HG03175 (cell line): Measurements from ENCODE around the gene ACKR2.
A peak's percentile ranks its signal among the peaks of the same experiment; 100 is the strongest.
"Not testable (repeated sequence)": the region's sequence is repeated elsewhere in the genome, so short reads cannot be mapped to it uniquely, and the experiment has no call there.

ENCODE experiments used
- ATAC-seq: cut with Tn5 transposase; IDR thresholded peaks from one replicate; pipeline ENCODE4 v1.9.1; 2021; ENCODE audit warnings: mild to moderate bottlenecking, moderate library complexity; ENCODE audit not compliant: unreplicated experiment

The ACKR2 gene

DNA sequence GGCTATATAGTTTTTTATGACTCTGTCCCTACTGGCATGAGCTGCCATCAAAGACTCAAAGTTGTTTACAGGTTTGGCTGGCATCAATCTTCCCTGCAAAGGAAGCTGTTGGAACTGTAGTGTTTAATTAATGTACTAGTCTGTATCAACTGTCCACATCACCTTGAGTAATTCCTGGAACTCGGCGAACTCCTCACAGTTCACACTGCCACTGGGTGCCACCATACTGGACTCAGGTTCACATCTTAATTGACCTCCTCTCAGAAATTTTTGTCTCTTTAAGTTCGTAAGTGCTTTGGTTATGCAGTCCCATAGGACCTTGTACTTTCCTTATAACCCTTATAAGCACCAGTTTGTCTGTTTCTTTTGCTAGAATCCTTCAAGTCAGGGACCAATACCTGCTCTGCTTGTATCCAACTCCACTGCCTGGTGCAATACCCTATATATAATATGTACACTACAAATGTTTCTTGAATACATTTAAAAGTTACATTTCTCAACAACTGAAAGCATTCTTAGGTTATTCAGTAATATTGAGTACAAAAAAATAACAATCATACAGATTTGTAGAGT is 8.1 kb upstream of the ACKR2 start:
- no peak for ATAC-seq

DNA sequence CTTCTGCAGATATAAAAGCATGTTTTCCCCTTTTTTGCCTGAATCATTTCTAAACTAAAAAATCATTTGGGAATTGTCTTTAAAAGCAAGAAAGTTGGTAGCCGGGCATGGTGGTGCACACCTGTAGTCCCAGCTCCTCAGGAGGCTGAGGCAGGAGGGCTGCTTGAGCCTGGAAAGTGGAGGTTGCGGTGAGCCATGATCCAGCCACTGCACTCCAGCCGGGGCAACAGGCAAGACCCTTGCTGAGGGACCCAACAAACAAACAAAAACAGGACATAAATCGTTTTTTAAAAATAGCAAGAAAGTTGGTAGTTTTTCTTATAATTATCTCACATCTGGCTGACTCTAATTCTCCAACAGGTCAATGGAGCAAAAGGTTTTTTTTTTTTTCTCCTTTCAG is 7.5 kb upstream of the ACKR2 start:
- ATAC-seq, result no peak

DNA sequence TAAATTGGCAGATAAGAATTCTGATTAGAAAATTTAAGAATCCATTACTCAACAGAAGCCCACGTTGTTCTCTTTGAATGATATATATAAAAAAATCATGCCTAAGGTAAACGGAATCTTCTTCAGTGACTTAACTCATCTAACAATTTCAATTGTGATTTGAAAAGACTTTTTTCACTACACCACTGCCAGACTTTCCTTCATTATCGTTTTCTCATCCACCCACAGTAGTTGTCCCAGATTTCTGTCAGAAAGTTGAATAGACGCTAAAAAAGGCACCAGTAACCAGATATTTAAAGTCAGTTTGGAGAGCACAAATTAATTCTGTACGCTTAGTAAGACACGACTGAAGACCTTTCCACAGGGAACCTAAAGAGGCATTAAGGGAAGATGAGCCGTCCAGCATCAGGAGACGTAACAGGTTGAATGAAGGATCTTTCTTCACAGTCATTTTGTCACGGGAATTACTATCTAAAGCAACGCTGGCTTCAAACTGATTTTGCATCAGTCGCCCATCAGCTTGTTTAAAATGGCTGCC is 6.3 kb upstream of the ACKR2 start:
- ATAC-seq, result no peak

DNA sequence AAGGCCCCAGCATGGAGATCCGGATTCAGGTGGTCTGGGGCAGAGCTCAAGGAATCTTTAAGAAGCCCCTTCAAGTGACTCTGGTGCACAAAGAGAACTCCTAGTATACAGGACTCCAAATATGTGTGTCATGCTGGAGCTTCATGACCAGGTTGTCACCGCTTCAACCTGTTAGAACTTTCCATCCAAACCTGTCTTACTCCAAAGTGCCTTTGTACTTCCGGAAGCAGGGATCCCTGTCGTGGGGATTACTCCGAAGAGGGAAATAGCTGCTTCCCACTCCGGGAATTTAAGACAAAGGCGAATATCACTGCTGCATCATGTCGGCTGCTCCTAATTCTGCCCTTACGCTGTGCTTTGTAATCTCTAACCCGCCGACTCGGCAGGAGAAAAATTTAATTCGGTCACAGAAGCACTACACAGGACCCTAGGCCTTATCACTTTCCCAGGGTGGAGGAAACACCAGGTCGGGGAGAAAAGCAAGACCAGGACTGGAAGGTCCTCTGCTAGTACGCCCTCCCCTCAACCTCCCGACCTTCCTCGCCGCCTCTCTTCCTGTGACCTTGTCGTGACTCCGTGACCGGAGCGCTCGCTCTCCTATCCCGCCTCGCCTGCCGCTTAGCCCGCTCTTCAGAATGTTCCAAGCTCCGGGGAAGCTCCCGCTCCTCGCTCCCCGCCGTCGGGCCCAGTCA is 5.7 kb upstream of the ACKR2 start:
- peak; percentile 13 for ATAC-seq

DNA sequence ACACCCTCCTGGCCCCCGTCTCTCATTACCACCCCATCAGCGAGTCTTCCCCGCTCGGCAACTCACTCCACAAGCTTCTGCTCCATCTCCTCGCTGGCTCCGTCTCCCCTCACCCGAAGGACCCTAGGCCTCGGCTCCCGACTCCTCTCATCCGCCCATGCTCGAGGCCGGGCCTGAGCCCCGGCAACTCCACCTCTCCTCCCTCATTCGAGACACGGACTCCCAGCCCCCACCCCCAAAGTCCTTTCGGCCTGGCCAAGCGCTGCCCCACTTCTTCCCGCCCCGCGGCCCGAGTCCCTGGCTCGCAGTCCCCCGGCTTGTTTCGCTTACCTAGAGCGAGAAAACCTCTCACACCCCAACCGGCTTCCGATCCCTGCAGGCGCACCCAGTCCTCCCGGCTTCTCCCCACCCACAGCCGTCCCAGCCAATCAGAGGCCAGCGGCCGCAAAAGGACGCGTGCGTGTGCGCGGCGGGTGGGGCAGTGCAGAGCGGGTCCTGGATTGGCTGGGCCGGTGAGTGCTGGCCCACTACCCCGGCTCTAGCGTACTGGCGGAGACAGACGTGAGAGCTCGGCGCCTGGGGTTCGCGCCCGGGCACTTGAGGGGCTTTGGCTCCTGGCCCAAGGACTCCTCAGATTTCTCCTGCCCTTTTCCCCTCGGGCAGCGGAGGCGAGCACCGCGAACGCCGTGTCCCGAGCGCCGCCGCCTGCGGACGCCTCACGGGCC is 5.0 kb upstream of the ACKR2 start, which contains the start of gene HIGD1A:
HIGD1A (minus strand) TSS at position 385 of the 725 bp plus-strand sequence. CDS start 10,237 bp downstream, outside the sequence.
- peak; percentile 99 for ATAC-seq

DNA sequence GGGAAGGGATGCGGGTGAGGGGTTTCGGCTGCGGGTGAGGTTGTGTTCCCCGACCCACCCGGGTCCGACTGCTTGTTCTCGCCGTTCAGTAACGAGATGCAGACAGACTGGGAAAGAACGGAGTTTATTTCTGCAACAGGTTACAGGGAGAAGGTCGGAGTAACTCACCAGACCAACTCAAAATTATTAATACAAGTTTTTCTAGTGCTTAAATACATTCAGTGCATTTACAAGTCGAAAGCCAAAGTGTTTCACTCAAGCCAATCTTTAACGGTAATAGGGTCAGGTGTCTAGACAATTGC is 4.5 kb upstream of the ACKR2 start:
- ATAC-seq, result no peak

DNA sequence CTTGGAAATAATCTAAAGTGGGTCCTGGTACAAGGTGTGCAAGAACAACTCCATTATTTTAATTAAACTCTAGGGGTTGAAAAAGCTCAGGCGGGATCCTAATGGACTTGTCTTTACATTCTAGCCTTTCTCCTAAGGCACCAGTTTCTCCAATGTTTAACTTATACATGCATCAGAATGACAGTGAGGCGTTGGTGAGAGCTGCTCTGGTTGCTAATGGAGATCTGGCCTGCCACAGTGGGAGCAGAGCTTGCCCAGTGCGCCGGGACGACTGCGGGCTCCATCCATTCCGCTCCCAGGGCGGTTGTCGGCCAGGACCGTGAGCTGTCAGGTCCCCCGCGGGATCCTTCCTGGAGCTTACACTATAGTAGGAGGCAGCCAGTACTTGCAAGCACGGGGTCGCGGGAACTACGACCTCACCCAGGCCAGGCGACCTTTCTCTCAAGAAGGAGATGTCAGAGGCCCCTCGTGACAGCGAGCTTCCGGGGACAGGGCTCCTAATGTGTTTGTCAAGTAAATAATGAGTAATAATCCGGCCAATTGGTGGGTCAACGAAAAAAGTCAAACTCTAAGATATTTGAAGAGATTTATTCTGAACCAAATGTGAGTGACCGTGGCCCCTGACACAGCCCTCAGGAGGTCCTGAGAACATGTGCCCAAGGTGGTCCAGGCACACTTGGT is 4.0 kb upstream of the ACKR2 start:
- no peak for ATAC-seq

DNA sequence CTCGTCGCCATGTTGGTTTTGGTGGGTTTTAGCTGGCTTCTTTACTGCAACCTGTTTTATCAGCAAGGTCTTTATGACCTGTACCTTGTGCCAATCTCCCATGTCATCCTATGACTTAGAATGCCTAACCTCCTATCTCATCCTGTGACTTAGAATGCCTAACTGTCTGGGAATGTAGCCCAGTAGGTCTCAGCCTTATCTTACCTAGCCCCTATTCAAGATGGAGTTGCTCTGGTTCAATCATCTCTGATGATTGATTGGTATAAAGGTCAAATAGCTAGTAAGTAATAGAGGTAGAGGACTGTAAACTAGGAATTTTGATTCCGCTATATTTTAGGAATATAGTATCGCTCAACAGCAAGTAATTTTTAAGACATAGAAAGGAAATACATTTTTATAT is 1.3 kb upstream of the ACKR2 start:
- no peak for ATAC-seq

DNA sequence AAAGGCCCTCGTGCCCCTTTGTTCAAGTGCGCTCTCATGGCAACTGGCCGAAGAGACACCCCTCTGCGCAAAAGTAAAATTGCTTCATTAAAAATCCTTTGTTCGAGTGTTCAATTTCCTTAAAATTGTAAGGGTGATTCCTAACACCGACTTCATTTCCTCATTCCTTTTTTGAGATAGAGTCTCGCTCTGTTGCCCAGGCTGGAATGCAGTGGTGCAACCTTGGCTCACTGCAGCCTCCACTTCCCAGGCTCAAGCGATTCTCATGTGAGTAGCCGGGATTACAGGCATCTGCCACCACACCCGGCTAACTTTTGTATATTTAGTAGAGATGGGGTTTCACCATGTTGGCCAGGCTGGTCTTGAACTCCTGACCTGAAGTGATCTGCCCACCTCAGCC is 1.5 kb downstream of the ACKR2 start:
- ATAC-seq, result not testable (repeated sequence)

DNA sequence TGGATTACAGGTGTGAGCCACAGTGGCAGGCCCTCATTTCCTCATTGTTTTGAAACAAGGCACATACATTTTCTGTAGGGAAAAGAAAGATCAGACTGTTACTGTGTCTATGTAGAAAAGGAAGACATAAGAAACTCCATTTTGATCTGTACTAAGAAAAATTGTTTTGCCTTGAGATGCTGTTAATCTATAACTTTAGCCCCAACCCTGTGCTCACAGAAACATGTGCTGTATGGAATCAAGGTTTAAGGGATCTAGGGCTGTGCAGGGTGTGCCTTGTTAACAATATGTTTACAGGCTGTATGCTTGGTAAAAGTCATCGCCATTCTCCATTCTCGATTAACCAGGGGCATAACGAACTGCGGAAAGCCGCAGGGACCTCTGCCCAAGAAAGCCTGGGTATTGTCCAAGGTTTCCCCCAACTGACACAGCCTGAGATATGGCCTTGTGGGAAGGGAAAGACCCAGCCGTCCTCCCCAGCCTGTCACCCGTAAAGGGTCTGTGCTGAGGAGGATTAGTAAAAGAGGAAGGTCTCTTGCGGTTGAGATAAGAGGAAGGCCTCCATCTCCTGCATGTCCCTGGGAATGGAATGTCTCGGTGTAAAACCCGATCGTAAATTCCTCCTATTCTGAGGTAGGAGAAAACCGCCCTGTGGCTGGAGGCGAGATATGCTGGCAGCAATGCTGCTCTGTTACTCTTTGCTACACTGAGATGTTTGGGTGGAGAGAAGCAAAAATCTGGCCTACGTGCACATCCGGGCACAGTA is 2.1 kb downstream of the ACKR2 start:
- not testable (repeated sequence) for ATAC-seq

DNA sequence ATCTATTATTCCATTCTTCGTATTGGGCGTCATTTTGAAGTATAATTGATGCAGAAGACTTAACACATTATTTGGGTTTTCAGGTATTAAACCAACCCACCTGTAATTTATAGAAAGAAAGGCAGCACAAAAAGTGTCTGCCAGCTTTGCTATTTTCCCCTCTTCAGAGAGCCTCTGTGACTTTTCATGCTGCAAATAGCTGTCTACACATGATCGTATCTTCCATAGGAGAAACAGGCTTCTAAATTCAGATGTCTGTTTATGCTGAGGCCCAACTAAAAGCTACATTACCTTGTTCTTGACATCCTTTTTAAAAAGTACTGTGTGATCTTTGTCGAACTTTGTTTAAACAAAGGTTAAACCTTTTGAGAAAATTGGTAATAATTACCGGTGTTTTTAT is 5.0 kb downstream of the ACKR2 start:
- no peak for ATAC-seq

DNA sequence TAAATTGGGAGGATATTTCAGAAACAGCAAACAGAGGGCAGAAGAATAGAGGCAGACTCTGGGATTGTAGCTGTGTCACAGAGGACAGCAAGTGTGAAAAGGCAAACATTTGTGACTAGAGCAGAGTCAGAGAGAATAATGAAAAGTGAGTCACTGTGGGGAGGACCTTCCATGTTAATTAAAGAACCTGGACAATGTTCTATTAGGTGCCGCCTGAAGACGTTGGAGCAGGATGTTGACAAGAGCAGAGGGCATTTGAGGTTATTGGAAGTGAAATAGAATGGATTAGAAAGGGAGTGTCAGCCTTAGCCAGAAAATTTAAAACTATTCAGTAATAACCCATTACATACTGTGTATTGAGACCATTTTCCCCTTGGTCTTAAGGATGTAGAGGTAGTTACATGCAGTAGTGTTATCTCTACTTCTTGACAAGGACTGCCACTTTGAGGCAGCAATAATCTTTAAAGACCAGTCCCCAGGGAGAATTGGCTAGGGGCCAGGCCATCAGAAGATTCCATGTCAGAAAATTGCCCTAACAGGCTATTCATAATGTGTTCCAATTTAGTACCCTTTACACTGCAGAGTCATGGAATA is 5.8 kb downstream of the ACKR2 start:
- ATAC-seq, result no peak

DNA sequence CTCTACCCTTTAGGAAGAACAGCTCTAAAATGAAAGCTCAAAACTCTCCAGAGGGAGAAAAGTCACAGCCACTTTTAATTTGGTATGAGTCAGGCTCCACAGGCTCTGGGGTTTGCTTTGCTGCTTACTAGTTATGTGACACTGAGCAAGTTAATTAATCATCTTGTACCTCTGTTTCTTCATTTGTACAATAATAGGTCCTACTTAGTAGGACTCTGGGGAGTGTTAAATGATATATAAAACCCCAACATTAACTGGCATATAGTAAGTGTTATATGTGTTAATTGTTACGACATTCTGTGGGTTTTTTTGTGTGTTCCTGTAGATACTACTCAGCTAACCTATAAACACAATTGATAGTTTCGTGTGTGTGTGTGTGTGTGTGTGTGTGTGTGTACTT is 6.6 kb downstream of the ACKR2 start:
- ATAC-seq, result no peak

DNA sequence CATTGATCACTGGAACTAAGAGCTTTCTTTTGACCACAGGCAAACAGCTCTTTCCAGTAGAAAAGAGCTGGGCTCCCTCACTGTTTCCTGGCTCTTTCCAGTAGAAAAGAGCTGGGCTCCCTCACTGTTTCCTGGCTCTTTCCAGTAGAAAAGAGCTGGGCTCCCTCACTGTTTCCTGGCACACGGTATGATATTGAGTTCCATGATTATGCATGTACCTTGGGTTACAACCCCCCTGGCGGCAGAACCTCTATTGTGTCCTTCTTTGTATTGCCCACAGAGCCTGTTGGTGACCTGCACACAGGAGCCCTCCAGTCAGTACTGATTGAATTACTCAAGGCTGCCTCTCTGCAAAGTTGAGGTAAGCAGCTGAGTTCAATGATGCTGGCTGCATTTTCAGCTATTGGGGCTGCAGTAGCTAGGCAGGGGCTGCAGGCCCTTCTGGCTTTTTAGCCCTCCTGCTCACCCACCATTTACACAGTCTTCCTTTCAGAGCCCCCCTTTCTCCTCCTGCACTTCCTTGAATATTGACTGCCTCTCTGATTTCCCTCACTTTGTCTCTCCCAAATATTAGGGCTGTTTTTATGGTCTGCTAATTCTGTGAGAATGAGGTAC is 10.2 kb downstream of the ACKR2 start:
- ATAC-seq, result no peak

DNA sequence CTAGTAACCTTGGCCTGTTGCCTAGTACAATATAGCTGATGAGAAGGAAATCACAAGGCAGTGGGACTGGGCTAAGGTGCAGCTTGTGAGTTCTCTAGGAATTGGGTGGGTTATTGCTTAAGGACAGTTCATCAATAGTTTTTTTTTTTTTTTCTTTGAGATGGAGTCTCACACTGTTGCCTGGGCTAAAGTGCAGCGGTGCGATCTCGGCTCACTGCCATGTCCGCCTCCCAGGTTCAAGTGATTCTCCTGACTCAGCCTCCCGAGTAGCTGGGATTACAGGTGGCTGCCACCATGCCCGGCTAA is 11.5 kb downstream of the ACKR2 start:
- no peak for ATAC-seq

DNA sequence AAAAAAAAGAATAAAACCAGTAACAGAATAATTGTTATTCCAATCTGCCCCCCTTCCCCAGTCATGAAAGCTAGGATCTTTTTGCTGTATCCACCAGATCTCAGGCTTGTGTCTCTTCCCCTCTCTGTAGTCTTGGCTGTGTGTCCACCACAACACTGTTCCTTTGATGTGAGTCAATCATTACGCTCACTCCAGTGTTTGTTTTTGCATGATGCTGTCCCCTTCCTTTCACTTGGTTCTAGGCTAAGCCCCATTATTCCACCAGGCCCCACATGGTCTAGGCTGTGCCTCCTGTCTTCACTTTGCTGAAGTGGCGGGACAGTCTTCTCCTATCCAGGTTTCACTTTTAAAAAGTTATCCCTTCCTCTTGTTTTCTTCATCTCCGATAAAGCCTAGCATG is 13.6 kb downstream of the ACKR2 start:
- no peak for ATAC-seq

DNA sequence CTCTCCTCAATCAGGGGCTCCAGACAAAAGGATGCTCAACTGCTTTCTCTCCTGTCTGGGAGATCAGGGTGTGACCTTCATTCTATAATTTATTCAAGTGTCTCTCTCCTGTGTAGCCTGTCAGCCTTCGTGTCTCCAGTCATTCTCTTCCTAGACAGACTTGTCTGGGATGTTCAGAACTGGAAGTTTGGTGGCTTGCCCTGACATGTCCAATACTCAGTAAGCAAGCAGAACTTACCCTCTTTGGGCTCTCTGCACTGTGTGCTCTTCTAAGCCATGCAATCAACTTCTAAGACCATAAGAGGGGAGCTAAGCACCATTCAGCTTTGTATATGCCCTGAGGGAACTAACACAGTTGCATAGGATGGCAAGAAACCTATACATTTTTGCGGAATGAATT is 14.1 kb downstream of the ACKR2 start:
- ATAC-seq, result no peak

DNA sequence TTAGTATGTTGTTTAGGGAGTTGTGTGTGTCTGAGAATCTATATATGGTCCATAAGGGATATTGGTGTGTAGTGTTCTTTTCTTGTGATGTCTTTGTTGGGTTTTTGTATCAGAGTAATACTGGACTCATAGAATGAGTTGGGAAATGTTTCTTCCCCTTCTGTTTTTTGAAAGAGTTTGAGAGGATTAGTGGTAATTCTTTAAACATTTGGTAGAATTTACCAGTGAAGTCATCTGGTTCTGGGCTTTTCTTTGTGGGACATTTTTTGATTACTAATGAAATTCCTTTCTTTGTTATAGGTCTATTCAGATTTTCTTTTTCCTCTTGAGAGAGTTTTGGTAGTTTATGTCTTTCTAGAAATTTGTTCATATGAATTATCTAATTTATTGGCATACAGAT is 16.9 kb downstream of the ACKR2 start:
- ATAC-seq, result no peak

DNA sequence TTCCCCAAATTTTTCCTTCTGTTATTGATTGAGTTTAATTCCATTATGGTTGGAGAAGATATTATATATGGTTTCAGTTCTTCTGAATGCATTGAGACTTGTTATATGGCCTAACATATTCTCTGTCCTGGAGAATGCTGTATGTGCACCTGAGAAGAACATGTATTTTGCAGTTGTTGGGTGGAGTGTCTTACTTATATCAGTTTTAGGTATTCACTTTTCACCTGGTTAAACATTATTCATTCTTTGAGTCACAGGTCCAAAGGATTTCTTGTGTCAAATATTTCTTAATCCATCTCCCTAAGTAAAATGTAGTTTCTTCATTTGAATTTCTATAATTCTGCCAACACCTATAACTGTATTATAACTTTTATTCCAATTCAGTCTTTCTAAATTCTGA is 17.8 kb downstream of the ACKR2 start:
- ATAC-seq, result no peak

DNA sequence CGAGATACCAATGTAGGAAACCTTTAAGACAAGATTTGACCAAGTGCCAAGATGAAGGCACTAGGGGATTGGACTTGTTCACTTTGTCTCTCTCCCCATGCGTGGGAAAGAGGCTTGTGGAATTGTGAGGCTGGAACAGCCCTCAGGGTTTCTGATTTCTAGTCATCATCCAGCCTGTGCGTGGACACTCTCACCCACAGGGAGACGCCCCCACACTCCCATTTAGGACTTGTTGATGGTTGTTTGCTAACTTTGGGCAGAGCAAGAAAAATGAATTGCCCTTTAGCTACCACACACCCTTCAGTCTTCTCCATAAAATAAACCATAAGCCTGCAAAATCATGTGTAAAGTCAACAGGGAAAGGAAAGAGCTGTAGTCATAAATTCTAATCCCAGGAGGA is 18.4 kb downstream of the ACKR2 start:
- ATAC-seq, result no peak
